MCF 10A (cell line): Measurements from ENCODE around the gene FOXK1. TPM values are rescaled to one million over a fixed set of nuclear protein-coding genes. Genes with fewer than 3 reads are reported as not detected.

Experiments used
- BruUV-seq: library from RNA; stranded (reverse); fragments of 400-500 nt; replicated peaks from 2 replicates; lab custom pipeline; 2021; lab: Mats Ljungman, UMichigan
- CTCF ChIA-PET: fragments of 300-600 bp; sonication (Branson Sonifier 250); formaldehyde crosslinking; extraction: SDS; loops from one replicate; lab custom pipeline; 2021; ENCODE audit warnings: antibody characterized with exemption, inconsistent platforms; lab: Yijun Ruan, JAX
- POLR2A ChIA-PET: fragments of 300-600, 350-650 bp; sonication (Branson Sonifier 250); formaldehyde crosslinking; extraction: SDS; loops from one replicate; lab custom pipeline; 2020; ENCODE audit warnings: antibody characterized with exemption, inconsistent platforms; lab: Yijun Ruan, JAX
- DNase-seq: peaks from one replicate; pipeline ENCODE4 v3.0.0-alpha.2; 2018; ENCODE audit not compliant: unreplicated experiment
- H3K27ac Mint-ChIP-seq: one replicate; pipeline ENCODE4 v1.8.0; 2022; ENCODE audit warnings: mild to moderate bottlenecking, low read depth, mixed read lengths; ENCODE audit not compliant: unreplicated experiment
- H3K27me3 Mint-ChIP-seq: one replicate; pipeline ENCODE4 v1.8.0; 2022; ENCODE audit warnings: mixed read lengths; ENCODE audit not compliant: insufficient read depth, unreplicated experiment
- H3K36me3 Mint-ChIP-seq: one replicate; pipeline ENCODE4 v1.8.0; 2022; ENCODE audit warnings: mild to moderate bottlenecking, moderate library complexity, mixed read lengths; ENCODE audit not compliant: insufficient read depth, unreplicated experiment
- H3K4me1 Mint-ChIP-seq: one replicate; pipeline ENCODE4 v1.8.0; 2022; ENCODE audit warnings: mixed read lengths; ENCODE audit not compliant: insufficient read depth, unreplicated experiment
- H3K4me3 Mint-ChIP-seq: one replicate; pipeline ENCODE4 v1.8.0; 2022; ENCODE audit warnings: mild to moderate bottlenecking, moderate library complexity, mixed read lengths; ENCODE audit not compliant: unreplicated experiment
- H3K9me3 Mint-ChIP-seq: one replicate; pipeline ENCODE4 v1.8.0; 2022; ENCODE audit warnings: mixed read lengths; ENCODE audit not compliant: unreplicated experiment
- intact Hi-C: fragments of 100-400 bp; cut with micrococcal nuclease; formaldehyde crosslinking; loops from 2 replicates; pipeline ENCODE4 v1.14.1; 2022
- total RNA-seq: library from RNA; stranded (reverse); gene quantifications from 2 replicates; pipeline ENCODE4 v1.2.3, GENCODE V29; 2022
- TF ChIP-seq, protein P1 (sequence below): fragments of 200-600 bp; IDR thresholded peaks from one replicate; pipeline ENCODE4 v1.8.0; 2022; ENCODE audit warnings: antibody characterized with exemption, mild to moderate bottlenecking; ENCODE audit not compliant: unreplicated experiment

FOXK1 gene
- total RNA-seq, 1 experiment from 2014 or later = 37.7 TPM

DNA sequence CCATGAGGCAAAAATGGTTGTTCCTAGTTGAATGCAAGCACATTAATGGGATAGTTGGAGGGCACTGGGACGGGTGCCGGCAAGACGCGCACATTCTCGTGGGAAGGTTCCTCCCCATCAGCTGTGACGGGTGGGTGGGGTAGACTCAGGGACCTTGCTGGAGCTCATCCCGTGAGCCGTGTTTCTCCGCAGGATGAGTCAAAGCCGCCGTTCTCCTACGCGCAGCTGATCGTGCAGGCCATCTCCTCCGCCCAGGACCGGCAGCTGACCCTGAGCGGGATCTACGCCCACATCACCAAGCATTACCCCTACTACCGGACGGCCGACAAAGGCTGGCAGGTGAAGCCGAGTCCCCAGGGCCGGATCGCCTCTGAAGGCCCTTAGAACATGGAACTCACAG lies 73.0 kb downstream of the FOXK1 start:
- no peaks in the 10 kb centered on the region for H3K27me3 Mint-ChIP-seq
- POLR2A ChIA-PET = interaction anchor here (0.7 to 1.0 kb wide), 4 partner anchors 9 to 113 kb away, joined by 3 to 4 read pairs (median 3); partner anchors contain the start of gene AP5Z1

DNA sequence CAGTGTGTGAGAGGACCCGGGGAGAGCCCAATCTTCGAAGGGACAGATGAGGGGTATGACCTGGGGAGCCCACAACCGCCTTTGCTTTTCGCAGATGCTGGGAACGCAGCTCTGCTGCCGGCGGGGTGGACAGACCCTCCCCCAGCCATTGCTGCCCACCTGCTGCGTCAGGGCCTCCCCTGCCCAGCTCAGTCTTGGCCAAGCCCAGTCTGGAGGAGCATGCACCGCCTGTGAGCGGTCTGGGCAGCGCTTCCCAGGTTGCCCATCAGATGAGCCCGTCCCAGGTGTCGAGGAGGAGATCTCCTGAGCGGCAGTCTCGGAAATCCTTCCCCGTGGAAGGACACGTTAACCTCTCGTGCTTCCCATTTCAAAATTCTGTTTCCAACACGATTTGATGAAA lies 76.0 kb downstream of the FOXK1 start:
- Mint-ChIP-seq H3K36me3 (peaks cover 97% of the 10 kb centered on the region), H3K9me3 (no peaks in the 10 kb centered on the region), H3K4me1 (no peaks in the 10 kb centered on the region), H3K27ac (no peak overlapping the region), H3K27me3 (no peaks in the 10 kb centered on the region), H3K4me3 (no peak overlapping the region)
- intact Hi-C loops = no loop called here
- TF ChIP-seq, protein P1, sequence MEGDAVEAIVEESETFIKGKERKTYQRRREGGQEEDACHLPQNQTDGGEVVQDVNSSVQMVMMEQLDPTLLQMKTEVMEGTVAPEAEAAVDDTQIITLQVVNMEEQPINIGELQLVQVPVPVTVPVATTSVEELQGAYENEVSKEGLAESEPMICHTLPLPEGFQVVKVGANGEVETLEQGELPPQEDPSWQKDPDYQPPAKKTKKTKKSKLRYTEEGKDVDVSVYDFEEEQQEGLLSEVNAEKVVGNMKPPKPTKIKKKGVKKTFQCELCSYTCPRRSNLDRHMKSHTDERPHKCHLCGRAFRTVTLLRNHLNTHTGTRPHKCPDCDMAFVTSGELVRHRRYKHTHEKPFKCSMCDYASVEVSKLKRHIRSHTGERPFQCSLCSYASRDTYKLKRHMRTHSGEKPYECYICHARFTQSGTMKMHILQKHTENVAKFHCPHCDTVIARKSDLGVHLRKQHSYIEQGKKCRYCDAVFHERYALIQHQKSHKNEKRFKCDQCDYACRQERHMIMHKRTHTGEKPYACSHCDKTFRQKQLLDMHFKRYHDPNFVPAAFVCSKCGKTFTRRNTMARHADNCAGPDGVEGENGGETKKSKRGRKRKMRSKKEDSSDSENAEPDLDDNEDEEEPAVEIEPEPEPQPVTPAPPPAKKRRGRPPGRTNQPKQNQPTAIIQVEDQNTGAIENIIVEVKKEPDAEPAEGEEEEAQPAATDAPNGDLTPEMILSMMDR = no peak
- ChIA-PET POLR2A (interaction anchor here (2.3 kb wide), 1 partner anchor 13 kb away, joined by 9 read pairs; no protein-coding TSS in a partner anchor), CTCF (no interaction called here)
- no TSS peak for BruUV-seq
- DNase-seq = no peak

More for the DNA sequence above, 73.0 kb downstream of the FOXK1 start:
- BruUV-seq = no TSS peak
- Mint-ChIP-seq H3K27ac (no peak overlapping the region), H3K36me3 (peaks cover 86% of the 10 kb centered on the region), H3K9me3 (no peaks in the 10 kb centered on the region), H3K4me1 (no peaks in the 10 kb centered on the region), H3K4me3 (no peak overlapping the region)
- CTCF ChIA-PET = interaction anchor here (0.6 to 2.3 kb wide), 8 partner anchors 9 to 332 kb away, joined by 3 to 11 read pairs (median 4); no protein-coding TSS in a partner anchor
- intact Hi-C loops = no loop called here
- DNase-seq = no peak
- TF ChIP-seq, protein P1 = no peak

DNA sequence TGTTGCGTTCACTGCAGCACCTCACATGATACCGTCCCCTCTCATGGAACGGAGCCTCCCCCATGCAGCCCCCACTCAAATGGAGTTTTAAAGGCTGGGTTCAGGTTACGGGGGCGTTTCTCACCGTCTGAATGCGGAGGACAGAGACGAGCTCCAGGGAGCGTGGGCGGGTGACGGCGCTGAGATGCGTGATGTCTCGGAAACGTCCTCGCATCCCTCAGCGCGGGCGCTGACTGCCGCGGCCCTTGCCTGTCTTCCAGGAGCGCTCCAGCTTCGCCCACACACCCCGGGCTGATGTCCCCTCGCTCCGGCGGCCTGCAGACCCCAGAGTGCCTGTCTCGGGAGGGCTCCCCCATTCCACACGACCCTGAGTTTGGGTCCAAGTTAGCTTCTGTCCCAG lies 76.7 kb downstream of the FOXK1 start:
- Mint-ChIP-seq H3K27me3 (no peaks in the 10 kb centered on the region), H3K36me3 (peaks cover 97% of the 10 kb centered on the region), H3K4me3 (no peak overlapping the region), H3K4me1 (no peaks in the 10 kb centered on the region), H3K9me3 (no peaks in the 10 kb centered on the region), H3K27ac (no peak overlapping the region)
- TF ChIP-seq, protein P1 = no peak
- no peak for DNase-seq
- ChIA-PET POLR2A (interaction anchor here (2.3 kb wide), 1 partner anchor 13 kb away, joined by 9 read pairs; no protein-coding TSS in a partner anchor), CTCF (interaction anchor here (0.6 kb wide), 1 partner anchor 10 kb away, joined by 4 read pairs; no protein-coding TSS in a partner anchor)
- no TSS peak for BruUV-seq
- intact Hi-C loops = no loop called here

DNA sequence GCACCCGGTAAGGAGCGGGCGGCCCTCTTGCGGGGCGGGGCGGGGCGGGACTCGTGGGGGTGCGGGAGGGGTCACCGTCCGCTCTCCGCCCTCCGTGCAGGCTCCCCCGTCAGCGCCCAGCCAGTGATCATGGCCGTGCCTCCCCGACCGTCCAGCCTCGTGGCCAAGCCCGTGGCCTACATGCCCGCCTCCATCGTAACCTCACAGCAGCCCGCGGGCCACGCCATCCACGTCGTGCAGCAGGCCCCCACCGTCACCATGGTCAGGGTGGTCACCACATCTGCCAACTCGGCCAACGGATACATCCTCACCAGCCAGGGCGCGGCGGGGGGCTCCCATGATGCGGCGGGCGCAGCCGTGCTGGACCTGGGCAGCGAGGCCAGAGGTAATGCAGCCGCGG lies 77.1 kb downstream of the FOXK1 start:
- ChIA-PET POLR2A (interaction anchor here (2.3 kb wide), 1 partner anchor 14 kb away, joined by 9 read pairs; no protein-coding TSS in a partner anchor), CTCF (no interaction called here)
- no peaks in the 10 kb centered on the region for H3K4me1 Mint-ChIP-seq
- TF ChIP-seq, protein P1 = no peak
- peaks cover 94% of the 10 kb centered on the region for H3K36me3 Mint-ChIP-seq
- H3K27me3 Mint-ChIP-seq = no peaks in the 10 kb centered on the region
- no peak for DNase-seq
- no TSS peak for BruUV-seq
- H3K27ac Mint-ChIP-seq = no peak overlapping the region
- H3K9me3 Mint-ChIP-seq = no peaks in the 10 kb centered on the region
- intact Hi-C loops = no loop called here
- H3K4me3 Mint-ChIP-seq = no peak overlapping the region
